ENCODE results near the gene AHCYL2. TPM values are rescaled to one million over a fixed set of nuclear protein-coding genes. Genes with fewer than 3 reads are reported as not detected.

The AHCYL2 gene
- total and polyA plus RNA-seq, 2 of the 8 experiments (the other 6 are each of a cell fraction or from before 2014, with no cell fraction given) = 20.7 to 25.4 TPM

- 3% methylated on average over 16 of the region's 48 CpGs; no CpG with 5 or more reads in 1 of the 2 experiments for WGBS, 2 experiments (ENCODE audit: extremely low coverage in 1 of 2, insufficient coverage in 1 of 2, insufficient read length in 1 of 2, insufficient replicate concordance in 2 of 2, low coverage in 1 of 2, low lambda C conversion rate in 2 of 2, missing lambda C conversion rate in 1 of 2)
- H2BK5ac ChIP-seq (ENCODE audit: low read depth, low read length) = peak within 1 kb of the TSS; percentile 48; the same call in 1 of the 2 replicates
- H3K9ac ChIP-seq (replicated peaks in 1 of 4; ENCODE audit: extremely low read depth in 1 of 4, low read depth in 3 of 4, low read length in 3 of 4) = peak within 1 kb of the TSS; percentile 81 to 96 (median 85)
- peaks cover 0 to 12% (median 6%) of the 10 kb centered on the region in 4 experiments; a peak in 4 of 7 replicates for H3K27me3 ChIP-seq (replicated peaks in 1 of 4; ENCODE audit: control insufficient read depth in 3 of 4, extremely low read depth in 1 of 4, insufficient read depth in 3 of 4, low read length in 3 of 4)
- H2BK20ac ChIP-seq (ENCODE audit: low read length) = peak within 1 kb of the TSS; percentile 37; the same call in 1 of the 2 replicates
- peak within 1 kb of the TSS; percentile 91 for H3K4me2 ChIP-seq (ENCODE audit: insufficient read depth in 1 of 2, low read depth in 2 of 2, low read length in 2 of 2)
- H3K9me3 ChIP-seq (ENCODE audit: insufficient read depth in 2 of 2, low read depth in 1 of 2, low read length in 1 of 2) = no peaks in the 10 kb centered on the region
- DNase-seq (ENCODE audit: low read depth in 1 of 2, low spot score in 2 of 2) = peak; percentile 54 to 91
- H3K14ac ChIP-seq (ENCODE audit: insufficient read length) = no peak within 1 kb of the TSS
- H3K23me2 ChIP-seq (ENCODE audit: low read depth, low read length) = peaks cover 16% of the 10 kb centered on the region
- no peak within 1 kb of the TSS for H2AK5ac ChIP-seq (ENCODE audit: low read depth, low read length)
- no peak within 1 kb of the TSS for H3K23ac ChIP-seq (ENCODE audit: insufficient read length)
- POLR2A ChIA-PET (ENCODE audit: partially characterized antibody) = interaction anchor here (0.7 to 7.9 kb wide), 17 partner anchors 8 to 77 kb away, joined by 3 to 116 read pairs (median 5); partner anchors contain the start of gene AHCYL2
- H4K8ac ChIP-seq (ENCODE audit: extremely low read depth, insufficient read depth, low read length) = peak within 1 kb of the TSS; percentile 86
- H3K4me3 ChIP-seq (ENCODE audit: extremely low read depth in 1 of 4, insufficient read depth in 2 of 4, low read depth in 3 of 4, low read length in 4 of 4) = peak within 1 kb of the TSS; percentile 80 to 99 (median 90)
- peak within 1 kb of the TSS; percentile 91 for H3K4ac ChIP-seq (replicated peaks; ENCODE audit: insufficient read length, low read depth, low read length)
- H2BK120ac ChIP-seq (replicated peaks; ENCODE audit: low read depth, low read length) = peak within 1 kb of the TSS; percentile 29
- H4K91ac ChIP-seq (replicated peaks; ENCODE audit: insufficient read length, low read length) = peak within 1 kb of the TSS; percentile 45
- H2BK12ac ChIP-seq (ENCODE audit: low read depth, low read length) = peak within 1 kb of the TSS; percentile 85; the same call in 1 of the 2 replicates
- peak within 1 kb of the TSS; percentile 35 for H3K56ac ChIP-seq (replicated peaks; ENCODE audit: insufficient read length, low read depth, low read length)
- H4K20me1 ChIP-seq (replicated peaks in 1 of 2; ENCODE audit: control insufficient read depth in 1 of 2, insufficient read depth in 2 of 2, low read length in 2 of 2) = peaks cover 13 to 14% of the 10 kb centered on the region in 2 experiments
- peak within 1 kb of the TSS; percentile 84 for H3K18ac ChIP-seq (ENCODE audit: extremely low read depth, low read length)
- 0 out of 2 replicates have a peak within 1 kb of the TSS, but pooled peaks have one; percentile 54 for H2BK15ac ChIP-seq (ENCODE audit: low read length)
- H3K36me3 ChIP-seq (ENCODE audit: control insufficient read depth in 2 of 4, insufficient read depth in 4 of 4, low read length in 3 of 4) = peaks cover 0 to 6% (median 2%) of the 10 kb centered on the region in 4 experiments; a peak in 1 of 8 replicates
- H4K5ac ChIP-seq (ENCODE audit: insufficient read length, low read depth, low read length) = no peak within 1 kb of the TSS
- H3K79me1 ChIP-seq (ENCODE audit: low read depth, low read length) = peaks cover 10% of the 10 kb centered on the region
- H3K4me1 ChIP-seq (replicated peaks in 1 of 4; ENCODE audit: control insufficient read depth in 3 of 4, insufficient read depth in 4 of 4, low read length in 3 of 4) = peaks cover 4 to 12% (median 9%) of the 10 kb centered on the region in 4 experiments; a peak in 6 of 7 replicates
- CTCF ChIA-PET (ENCODE audit: partially characterized antibody) = interaction anchor here (0.8 to 1.6 kb wide), 3 partner anchors 22 to 25 kb away, joined by 3 to 6 read pairs (median 3); no protein-coding TSS in a partner anchor
- H3K79me2 ChIP-seq (ENCODE audit: control insufficient read depth in 1 of 2, insufficient read depth in 2 of 2, low read length in 2 of 2) = peaks cover 24 to 42% of the 10 kb centered on the region in 2 experiments
- peak within 1 kb of the TSS; percentile 30; the same call in 1 of the 2 replicates for H2AFZ ChIP-seq (ENCODE audit: low read length)
- peak within 1 kb of the TSS; percentile 48; the same call in 1 of the 2 replicates for H3K27ac ChIP-seq (ENCODE audit: low read depth, low read length)
- no peak for FAIRE-seq
- TF ChIP-seq RBBP5 (IDR thresholded peaks at IDR 0.05; ENCODE audit: borderline replicate concordance, low read depth, low read length) = peak; percentile 55; the same call in 1 of the 2 replicates
- no peak for TF ChIP-seq RXRA (IDR thresholded peaks at IDR 0.05; ENCODE audit: insufficient read depth, low read depth, low read length)
- peak; percentile 65; the same call in 1 of the 2 replicates for TF ChIP-seq SP1 (IDR thresholded peaks at IDR 0.05; ENCODE audit: low read depth, low read length)
- TF ChIP-seq JUN (IDR thresholded peaks at IDR 0.05; ENCODE audit: low read depth, low read length) = no peak
- TF ChIP-seq NRF1 (IDR thresholded peaks at IDR 0.05; ENCODE audit: low read depth, low read length) = no peak
- no peak for TF ChIP-seq BRCA1 (IDR thresholded peaks at IDR 0.05; ENCODE audit: low read depth, low read length)
- no peak for TF ChIP-seq RNF2 (IDR thresholded peaks at IDR 0.05; ENCODE audit: borderline replicate concordance, low read depth, low read length, missing control alignments, poor library complexity, severe bottlenecking)
- no peak for TF ChIP-seq RFX5 (IDR thresholded peaks at IDR 0.05; ENCODE audit: borderline replicate concordance, low read depth, low read length)
- TF ChIP-seq HDAC2 (IDR thresholded peaks at IDR 0.05; ENCODE audit: borderline replicate concordance in 1 of 2, low read depth in 2 of 2, low read length in 2 of 2) = 0 out of 4 replicates have a peak, but pooled peaks of 1 of the 2 experiments have one; percentile 13
Measured at GRCh38 chr7:129188372-129188891, 36.4 kb upstream of the AHCYL2 start, which contains the start of gene SMO. TSS of gene SMO (plus strand) at chr7:129188633. CDS start at chr7:129189152, 519 bp downstream.
